DLD1 (cell line): Measurements from ENCODE around the gene GRAMD1A.
"Not testable (repeated sequence)": the region's sequence is repeated elsewhere in the genome, so short reads cannot be mapped to it uniquely, and the experiment has no call there.

Experiments
- in situ Hi-C: cut with HindIII; loops from 2 replicates; pipeline ENCODE4 v1.10.0; 2017; ENCODE audit warnings: low sequenced_read_pairs

The GRAMD1A gene

DNA sequence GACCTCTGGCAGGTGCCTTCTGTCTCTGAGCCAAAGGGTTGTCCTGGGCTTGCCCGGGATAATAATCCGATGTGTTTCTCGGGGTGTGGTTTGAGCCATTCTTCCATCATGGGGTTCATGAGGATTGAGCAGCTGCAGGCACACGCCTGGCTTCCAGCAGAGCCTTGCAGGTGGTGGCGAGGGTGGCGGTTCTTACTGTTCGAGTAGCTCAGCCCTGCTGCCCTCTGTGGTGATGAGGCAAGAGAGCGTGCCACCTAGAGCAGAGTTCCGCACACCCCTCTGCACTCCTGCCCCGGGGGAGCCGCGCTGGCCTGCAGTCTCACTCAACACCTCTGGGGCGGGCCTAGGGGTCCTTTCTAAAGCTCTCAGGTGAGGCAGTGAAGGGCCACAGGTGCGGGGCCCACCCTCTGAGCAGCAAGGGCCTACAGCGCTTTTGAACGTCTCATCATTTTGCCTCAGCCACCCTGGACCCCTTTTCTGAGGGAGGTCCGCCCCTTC, 33.9 kb downstream of the GRAMD1A start:
- in situ Hi-C loops = no loop called here

DNA sequence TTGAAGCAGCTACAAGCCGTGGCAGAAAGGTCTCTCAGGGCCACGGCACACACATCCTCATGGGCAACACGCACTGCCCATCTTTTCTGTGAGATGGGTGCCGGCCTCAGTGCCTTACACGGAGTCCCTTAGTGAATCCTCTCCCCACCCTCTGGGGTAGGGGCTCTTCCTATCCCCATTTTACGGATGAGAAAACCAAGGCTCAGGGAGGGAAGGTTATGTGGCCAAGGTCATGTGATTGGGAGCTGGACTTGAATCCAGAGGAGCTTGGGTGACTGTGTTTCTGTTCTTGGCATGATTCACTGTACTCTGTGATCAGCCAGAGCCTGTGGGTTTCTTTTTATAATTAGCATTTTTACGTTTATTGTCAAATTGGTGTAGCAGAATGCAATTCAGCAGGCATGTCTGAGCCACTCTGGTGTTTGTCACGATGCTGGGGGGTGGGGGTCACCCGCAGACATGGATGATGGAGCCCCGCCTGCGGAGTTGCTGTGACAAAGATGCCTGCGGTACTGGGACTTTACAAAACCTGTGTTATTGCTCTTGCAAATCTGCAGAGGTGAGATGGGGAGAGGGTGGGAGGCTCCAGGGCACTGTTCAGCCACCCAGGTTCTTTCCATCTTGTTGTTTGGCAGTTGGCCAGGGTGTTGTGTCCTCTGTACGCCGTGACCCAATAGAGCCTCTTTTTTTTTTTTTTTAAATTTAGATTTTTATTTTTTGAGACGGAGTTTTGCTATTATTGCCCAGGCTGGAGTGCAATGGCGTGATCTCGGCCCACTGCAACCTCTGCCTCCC, 34.7 kb downstream of the GRAMD1A start:
- in situ Hi-C loops = no loop called here

DNA sequence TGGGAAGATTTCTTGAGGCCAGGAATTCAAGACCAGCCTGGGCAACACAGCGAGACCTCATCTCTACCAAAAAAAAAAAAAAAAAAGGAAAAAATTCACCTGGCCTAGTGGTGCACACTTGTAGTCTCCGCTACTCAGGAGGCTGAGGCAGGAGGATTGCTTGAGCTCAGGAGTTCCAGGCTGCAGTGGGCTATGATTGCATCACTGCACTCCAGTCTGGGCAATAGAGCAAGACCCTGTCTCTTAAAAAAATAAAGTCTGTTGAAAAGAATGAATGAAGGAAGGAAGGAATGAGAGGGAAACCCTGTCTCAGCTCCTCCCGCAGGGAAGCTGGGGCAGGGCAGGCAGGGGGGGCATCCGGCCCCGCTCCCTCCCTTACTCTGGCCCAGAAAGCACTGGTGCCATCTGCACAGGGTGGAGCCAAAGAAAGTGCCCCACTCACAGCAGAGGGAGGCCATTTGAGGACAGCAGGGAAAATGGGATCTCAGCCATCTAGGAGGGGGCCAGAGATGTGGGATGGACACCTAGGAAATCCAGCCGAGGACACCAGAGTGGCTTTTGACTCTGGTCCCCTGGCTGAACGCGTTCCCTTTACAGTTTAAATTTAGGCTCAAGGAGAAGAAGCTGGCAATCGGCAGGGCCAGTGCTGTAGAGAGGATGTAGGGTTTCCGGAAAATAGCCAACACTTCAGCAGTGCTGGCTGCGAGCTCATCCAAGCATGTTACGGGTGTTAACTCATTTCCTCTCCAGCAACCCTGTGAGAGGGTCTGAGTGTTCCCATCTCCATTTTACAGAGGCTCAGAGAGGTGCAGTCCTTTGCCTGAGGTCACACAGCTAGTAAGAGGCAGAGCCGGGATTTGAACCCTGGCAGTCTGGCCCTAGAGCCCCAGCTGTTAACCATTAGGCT, 37.8 kb downstream of the GRAMD1A start:
- in situ Hi-C loops = no loop called here

DNA sequence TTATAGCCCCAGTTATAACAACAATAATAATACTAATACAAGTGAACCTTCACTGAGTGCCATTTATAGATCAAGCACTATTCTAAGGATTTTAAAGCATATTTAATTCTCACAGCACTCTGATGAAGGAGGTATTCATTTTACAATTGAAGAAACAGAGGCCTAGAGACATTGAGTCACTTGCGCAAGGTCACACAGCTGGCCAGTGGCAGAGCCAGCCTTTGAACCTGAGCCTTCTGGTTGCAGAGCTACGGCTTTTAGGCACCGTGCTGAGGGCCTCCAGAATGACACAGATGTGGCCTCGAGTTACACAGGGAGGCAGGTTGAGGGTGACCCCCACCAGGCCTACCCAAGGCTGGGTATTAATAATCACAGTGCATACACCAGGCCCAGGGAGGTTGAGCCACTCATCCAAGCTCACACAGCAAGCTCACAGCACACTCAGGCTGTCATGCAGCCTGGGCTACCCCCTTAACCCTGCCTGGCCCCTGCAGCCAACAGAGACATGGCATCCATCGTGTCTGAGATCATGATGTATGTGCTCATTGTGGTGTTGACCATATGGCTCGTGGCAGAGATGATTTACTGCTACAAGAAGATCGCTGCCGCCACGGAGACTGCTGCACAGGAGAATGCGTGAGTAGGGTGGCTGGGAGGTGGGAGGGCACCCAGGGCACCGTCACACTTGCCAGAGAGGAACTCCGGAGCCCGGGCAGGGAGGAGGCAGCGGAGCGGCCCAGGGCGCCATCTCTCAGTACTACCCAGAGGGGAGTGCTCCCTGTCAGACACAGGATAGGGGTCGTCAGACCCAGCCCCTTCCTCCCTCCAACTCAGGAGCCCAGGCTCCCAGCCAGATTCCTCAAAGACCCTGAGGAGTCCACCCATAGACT, 38.7 kb downstream of the GRAMD1A start:
- in situ Hi-C loops = no loop called here

DNA sequence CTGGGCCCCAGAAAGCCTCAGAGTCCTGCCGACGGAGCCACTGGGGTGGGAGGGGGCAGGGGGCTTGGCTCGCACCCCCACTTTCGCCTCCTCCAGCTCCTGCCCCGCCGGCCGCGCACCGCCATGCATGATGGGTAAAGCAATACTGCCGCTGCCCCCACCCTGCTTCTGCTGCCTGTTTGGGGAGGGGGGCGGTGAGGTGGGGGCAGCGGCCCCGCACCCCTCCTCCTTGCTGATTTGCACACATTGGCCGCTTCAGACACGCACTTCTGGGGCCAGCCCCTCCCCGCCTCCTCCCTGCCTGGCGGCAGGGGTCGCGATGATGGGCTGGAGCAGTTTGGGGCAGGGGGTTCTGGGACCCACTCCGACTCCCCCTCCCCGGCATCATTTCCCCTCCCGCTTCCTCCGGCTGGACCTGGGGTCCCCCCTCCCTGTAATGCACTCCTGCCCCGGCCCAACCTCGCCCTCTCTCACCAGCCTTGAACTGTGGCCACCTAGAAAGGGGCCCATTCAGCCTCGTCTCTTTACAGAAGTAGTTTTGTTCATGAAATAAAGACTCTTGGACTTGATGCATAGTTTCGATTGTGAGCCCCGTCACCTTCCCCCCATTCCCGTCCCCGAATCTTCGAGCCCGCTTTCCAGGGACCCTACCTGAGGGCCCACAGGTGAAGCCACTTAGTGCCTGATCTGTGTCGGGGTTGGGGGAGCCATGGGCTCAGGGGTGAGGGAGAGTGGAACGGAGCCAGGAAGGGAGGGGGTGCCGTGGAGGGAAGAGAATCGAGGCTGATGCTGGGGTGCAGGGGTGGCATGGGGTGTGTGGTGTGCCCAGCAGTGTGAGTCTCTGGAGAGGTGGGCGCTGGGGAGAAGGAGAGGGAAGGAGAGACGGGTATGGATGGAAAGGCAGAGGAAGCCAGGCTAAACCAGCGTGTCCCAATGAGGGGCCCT, 40.0 kb downstream of the GRAMD1A start:
- in situ Hi-C loops = no loop called here

DNA sequence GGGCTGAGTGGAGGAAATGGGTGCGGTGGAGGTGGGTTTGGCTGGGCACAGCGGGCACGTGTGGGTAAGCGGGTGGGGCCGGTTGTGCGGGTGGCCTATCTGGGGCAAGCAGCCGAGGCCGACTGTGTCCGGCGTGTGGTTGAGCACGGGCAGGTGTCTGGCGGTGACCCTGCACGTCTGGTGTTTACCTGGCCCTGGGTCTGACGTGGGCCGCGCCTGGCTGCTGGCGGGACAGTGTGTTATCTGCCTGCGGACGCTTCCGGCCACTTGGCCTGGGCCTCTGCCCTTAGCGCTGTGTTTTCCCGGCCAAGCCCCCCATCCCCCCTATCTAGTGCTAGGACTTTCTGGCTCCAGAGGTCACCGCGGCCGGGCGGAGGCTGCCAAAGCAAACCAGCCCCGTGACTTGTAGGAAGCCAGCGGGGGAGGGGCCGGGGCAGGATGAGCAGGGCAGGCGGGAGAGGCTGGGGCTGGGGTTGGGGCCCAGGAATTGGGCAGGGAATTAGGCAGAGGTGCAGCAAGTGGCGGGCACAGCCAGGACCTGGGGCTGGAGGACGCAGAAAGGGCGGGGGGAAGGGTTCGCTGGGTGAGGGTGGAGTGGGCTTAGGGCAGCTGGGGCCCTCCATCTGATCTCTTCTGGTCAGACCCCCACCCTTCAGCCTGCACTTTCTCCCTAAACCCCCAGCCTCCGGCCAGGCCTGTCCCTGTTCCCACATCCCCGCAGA, 40.9 kb downstream of the GRAMD1A start:
- in situ Hi-C loops = no loop called here

DNA sequence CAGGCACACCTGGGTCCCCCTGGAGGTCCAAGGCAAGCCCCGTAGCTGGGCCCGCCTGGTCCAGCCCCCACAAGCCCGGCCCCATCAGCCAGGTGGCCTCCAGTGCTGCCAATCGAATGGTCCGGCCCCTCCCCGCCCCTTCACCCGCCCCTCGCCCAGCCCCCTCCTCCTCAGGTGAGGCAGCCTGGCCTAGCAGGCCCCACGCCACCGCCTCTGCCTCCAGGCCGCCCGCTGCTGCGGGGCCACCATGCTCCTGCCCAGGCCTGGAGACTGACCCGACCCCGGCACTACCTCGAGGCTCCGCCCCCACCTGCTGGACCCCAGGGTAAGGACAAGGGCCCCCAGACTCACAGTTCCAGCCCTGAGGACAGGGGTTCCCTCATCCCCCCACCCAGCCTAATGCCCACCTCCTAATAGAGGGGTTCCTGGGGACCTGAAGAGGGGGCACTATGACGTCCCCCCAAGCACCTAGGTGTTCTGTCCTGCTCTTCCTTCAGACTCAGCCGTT, 41.5 kb downstream of the GRAMD1A start, which contains the start of gene HPN:
Gene HPN, plus strand, starts transcription at position 174 of the 508 bp plus-strand sequence. CDS start 786 bp downstream, outside the sequence.
- in situ Hi-C loops = no loop called here

DNA sequence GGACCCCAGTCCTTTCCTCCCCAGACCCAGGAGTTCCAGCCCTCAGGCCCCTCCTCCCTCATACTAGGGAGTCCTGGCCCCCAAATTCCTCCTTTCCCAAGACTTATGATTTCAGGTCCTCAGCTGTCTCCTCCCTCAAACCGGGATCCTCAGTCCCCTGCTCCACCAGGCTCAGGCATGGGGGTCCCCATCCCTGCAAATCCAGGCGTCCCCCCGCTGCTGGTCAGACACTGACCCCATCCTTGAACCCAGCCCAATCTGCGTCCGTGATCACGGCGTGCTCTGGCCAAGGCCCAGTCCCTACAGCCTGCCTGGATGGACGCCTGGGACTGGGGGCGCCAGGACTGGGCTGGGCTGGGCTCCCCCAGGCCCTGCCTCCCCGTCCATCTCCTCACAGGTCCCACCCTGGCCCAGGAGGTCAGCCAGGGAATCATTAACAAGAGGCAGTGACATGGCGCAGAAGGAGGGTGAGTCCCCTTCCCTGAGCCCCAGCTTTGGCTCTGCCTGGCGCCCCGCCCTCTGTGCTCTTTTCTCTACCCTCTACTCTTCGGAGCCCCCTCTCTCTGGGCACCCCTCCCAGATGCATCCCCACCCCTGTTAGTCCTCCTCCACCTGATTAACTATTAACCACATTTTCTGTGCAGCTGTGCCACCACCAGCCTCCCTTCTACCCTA, 42.1 kb downstream of the GRAMD1A start:
- in situ Hi-C loops = no loop called here

DNA sequence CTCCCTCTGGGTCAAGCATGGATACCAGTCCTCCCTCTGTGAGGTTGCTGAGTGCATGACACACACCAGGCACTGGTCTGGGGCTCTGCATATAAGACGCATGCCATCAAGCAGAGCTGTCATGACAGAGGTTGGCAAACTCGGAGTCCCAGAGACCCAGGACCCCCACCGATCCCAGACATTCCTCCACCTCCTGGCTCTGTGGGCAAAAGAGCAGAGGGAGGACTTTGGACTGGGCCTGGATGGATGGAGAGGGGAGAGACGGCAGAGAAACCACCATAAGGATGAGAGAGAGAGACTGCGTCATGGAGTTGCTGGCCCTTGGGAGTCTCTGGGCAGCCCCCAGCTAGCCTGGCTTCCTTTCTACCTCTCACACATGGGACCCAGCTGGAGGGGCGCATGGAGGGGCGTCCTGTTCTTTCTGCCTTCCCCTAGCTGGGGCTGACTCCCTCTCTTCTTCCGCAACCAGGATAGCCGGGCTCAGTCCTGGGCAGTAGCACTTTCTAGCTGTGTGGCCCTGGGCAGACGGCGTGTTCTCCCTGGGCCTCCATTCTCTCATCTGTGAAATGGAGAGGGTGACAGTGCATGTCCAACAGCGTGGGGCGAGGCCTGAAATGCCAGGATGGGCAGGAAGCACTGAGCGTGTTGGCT, 43.0 kb downstream of the GRAMD1A start:
- in situ Hi-C loops = no loop called here

DNA sequence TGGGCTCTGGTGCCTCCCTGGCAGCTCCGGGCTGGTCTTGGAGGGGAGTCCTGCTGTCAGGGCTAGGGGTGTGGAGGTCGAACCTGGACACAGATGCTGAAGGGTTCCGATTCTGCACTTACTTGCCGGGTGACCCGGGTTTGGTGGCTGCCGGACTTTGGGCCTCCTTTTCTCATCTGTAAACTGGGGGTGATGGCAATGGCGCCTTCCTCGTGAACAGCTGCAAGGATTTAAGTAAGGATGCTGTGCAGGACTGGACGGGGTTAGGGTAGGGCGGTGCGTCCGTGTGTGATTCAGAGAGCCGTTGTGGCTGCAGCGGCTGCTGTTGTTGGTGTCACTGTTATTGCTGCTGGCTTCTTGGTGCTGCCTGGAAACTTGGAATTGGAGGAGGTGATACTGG, 43.8 kb downstream of the GRAMD1A start:
- in situ Hi-C loops = no loop called here

DNA sequence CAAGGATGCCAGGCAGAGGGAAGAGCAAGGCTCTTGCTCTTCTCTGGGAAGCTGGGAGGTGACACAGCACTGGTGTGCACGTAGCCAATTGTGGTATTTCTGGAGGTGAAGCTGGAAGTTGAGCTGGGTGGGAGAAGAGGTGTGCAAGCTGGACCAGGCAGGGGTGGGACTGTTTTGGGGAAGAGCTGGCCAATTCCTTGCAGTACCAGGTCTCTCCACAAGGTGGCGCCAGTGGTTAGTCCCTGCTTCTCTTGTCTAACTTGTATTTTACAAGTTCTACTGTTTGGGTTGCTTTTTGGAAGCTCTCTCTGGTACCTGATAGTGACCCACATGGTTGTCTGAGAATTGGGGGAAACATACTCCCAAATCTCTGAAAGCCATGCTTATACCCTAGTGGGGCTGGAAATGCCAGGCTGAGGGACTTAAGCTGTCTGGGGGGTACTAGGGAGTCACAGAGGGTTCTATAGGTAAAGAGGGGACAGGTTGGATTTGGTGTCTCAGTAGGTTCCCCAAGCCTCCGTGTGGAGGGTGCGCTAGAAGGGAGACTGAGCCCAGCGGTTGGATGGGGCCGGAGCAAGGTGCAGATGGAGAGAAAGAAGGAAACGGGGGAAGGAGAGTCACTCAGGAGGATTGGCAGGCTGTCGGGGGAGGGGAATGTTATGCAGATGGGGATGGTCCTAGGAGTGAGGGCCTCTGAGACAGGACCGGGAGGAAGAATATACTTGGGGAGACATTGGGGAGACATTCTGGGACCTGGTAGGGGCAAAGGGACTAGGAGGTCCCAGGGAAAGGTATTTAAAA, 44.4 kb downstream of the GRAMD1A start:
- in situ Hi-C loops = no loop called here

DNA sequence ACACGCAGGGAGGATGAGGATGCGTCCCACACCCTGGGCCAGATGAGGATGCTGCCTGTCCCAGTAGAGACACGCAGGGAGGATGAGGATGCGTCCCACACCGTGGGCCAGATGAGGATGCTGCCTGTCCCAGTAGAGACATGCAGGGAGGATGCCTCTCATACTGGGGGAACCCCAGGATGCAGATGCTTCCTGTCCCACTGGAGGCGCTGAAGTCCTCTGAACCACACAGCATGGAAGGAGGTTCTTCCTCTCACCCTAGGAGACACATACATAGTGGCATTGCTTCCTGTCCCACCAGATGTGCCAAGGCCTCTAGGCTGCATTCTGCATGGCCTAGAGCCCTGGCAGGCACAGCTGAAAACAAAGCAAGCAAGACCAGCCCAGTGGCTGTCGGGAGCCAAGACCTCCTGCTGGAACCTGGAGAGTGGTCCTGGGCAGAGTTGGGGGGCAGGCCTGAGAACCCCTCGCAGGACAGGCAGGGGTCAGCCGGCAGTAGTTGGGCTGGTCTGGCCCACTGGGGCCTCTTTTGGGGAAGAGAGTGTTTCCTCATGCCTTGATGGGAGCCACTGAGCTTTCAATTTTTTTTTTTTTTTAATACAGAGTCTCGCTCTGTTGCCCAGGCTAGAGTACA, 45.7 kb downstream of the GRAMD1A start:
- in situ Hi-C loops = no loop called here

DNA sequence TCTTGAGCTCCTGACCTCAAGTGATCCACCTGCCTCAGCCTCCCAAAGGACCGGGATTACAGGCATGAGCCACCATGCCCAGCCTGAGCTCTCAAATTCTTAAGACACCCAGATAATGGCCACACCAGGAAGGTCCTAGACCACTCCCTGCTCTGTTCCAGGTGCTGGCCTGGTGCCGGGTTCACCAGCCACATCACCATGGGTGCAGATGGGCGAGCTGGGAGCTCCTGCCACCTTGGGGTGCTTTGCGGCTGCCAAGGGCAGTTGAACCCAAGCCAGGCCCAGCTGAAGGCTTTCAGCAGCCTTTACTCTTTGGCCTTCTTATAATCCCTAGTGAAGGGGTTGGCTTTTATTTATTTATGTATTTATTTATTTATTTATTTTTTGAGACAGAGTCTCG, 46.3 kb downstream of the GRAMD1A start:
- in situ Hi-C loops = no loop called here

DNA sequence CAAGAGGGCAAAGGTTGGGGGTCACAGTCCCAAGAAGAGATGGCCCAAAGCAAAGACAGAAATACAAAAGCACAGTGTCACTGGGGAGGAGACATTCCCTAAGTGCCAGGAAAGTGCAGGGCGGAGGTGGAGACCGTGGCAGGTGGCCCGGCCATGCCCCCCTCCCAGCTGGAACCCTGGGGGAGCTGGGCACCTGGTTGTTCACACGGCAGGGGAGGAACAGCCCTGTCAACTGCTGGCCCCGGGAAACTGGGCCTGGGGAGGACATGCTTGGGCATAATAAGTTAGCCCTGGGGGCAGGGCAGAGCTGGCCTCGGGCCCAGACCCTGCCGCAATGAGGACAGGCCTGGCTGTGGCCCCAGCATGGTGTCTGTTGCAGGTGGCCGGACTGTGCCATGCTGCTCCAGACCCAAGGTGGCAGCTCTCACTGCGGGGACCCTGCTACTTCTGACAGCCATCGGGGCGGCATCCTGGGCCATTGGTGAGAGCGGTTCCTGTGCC, 48.8 kb downstream of the GRAMD1A start:
- in situ Hi-C loops = no loop called here

DNA sequence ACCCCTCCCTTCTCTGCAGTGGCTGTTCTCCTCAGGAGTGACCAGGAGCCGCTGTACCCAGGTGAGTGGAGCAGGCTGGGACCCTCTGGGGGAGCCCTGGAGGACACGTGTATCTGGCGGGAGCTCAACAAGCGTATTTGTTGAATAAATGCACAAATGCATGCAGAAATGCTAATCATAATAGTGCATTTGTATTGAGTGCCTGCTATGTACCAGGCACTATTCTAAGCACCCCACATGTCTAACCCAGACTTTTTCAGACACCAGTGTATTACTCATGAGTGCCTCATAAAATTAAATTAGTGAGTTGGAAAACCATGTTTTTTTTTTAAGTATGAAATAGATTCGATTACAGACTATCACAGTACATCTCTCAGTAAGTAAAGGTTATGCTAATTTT, 49.3 kb downstream of the GRAMD1A start:
- in situ Hi-C loops = no loop called here

DNA sequence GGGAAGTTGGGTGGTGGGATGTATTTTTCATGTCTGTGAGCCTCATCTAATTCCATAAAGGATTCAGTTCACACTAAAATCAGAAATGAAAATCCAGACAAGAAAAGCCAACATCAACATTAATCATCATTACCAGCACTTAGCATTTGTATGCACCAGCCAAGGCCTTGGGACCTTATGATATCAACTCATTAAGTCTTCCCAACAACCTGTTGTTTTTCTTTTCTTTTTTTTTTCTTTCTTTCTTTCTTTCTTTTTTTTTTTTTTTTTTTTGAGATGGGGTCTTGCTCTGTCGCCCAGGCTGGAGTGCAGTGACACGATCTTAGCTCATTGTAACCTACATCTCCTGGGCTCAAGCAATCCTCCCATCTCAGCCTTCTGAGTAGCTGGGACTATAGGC, 50.5 kb downstream of the GRAMD1A start:
- in situ Hi-C loops = not testable (repeated sequence)
